Keratinocyte (primary cell): ENCODE data around the gene WFIKKN1. TPM values are rescaled to one million over a fixed set of nuclear protein-coding genes. Genes with fewer than 3 reads are reported as not detected.
A peak's percentile ranks its signal among the peaks of the same experiment; 100 is the strongest.

Experiments used
- DNase-seq: peaks from one replicate; pipeline ENCODE4 v3.0.0-alpha.2; 2011; ENCODE audit warnings: low read depth, missing footprints, low spot score
- FAIRE-seq: peaks from 2 replicates; lab custom pipeline; 2011; peaks lifted over from hg19 to GRCh38; lab: Jason Lieb, UNC
- H2AFZ ChIP-seq: 2 replicates; pipeline ENCODE4 v1.6.0; 2012; ENCODE audit warnings: low read length, control low read depth, inconsistent platforms; ENCODE audit not compliant: control insufficient read depth
- H3K27ac ChIP-seq: 2 replicates; pipeline ENCODE4 v1.5.1; 2011; ENCODE audit warnings: low read length; ENCODE audit not compliant: control insufficient read depth, insufficient read depth
- H3K27me3 ChIP-seq: 3 replicates; pipeline ENCODE4 v1.6.0; 2011; ENCODE audit warnings: low read length; ENCODE audit not compliant: control insufficient read depth, insufficient read depth; ENCODE audit errors: extremely low read depth
- H3K36me3 ChIP-seq, 2 experiments: 2 replicates in 1 of 2; 3 replicates in 1 of 2; pipeline ENCODE4 v1.5.1; 2011; ENCODE audit warnings: low read length in 2 of 2, mild to moderate bottlenecking in 1 of 2; ENCODE audit not compliant: control insufficient read depth in 2 of 2, insufficient read depth in 2 of 2; ENCODE audit errors: extremely low read depth in 1 of 2
- H3K4me1 ChIP-seq: 3 replicates; pipeline ENCODE4 v1.5.1; 2011; ENCODE audit warnings: low read length; ENCODE audit not compliant: control insufficient read depth, insufficient read depth; ENCODE audit errors: extremely low read depth
- H3K4me2 ChIP-seq: 3 replicates; pipeline ENCODE4 v1.6.0; 2011; ENCODE audit warnings: low read depth, low read length; ENCODE audit not compliant: control insufficient read depth, insufficient read depth; ENCODE audit errors: extremely low read depth
- H3K4me3 ChIP-seq, 3 experiments: fragments of 200-600 bp in 1 of 3; sonication (generic) in 1 of 3; 2 replicates in 2 of 3; 3 replicates in 1 of 3; pipeline ENCODE4 v1.5.1; 2011 to 2016; ENCODE audit warnings: low read length in 3 of 3, mild to moderate bottlenecking in 3 of 3, control low read depth in 2 of 3, inconsistent platforms in 1 of 3, low read depth in 1 of 3, mixed read lengths in 1 of 3, mixed run types in 1 of 3, moderate library complexity in 1 of 3; ENCODE audit not compliant: control insufficient read depth in 2 of 3, insufficient read depth in 2 of 3; ENCODE audit errors: extremely low read depth in 1 of 3
- H3K79me2 ChIP-seq: 2 replicates; pipeline ENCODE4 v1.6.0; 2012; ENCODE audit warnings: low read length; ENCODE audit not compliant: control insufficient read depth, insufficient read depth
- H3K9ac ChIP-seq: 3 replicates; pipeline ENCODE4 v1.6.0; 2011; ENCODE audit warnings: low read length; ENCODE audit not compliant: control insufficient read depth, insufficient read depth; ENCODE audit errors: extremely low read depth
- H3K9me1 ChIP-seq: 3 replicates; pipeline ENCODE4 v1.6.0; 2011; ENCODE audit warnings: low read length; ENCODE audit not compliant: control insufficient read depth, insufficient read depth; ENCODE audit errors: extremely low read depth
- H3K9me3 ChIP-seq: 2 replicates; pipeline ENCODE4 v1.5.1; 2012; ENCODE audit warnings: low read depth, low read length; ENCODE audit not compliant: control insufficient read depth
- H4K20me1 ChIP-seq: 3 replicates; pipeline ENCODE4 v1.6.0; 2011; ENCODE audit warnings: low read length; ENCODE audit not compliant: control insufficient read depth, insufficient read depth; ENCODE audit errors: extremely low read depth
- EZH2 ChIP-seq: IDR thresholded peaks from one replicate; pipeline ENCODE4 v1.6.1; 2012; ENCODE audit warnings: inconsistent platforms, mild to moderate bottlenecking, low read length, moderate library complexity
- dilution Hi-C: fragments of 300-500 bp; cut with MboI; formaldehyde crosslinking; loops from one replicate; pipeline ENCODE4 v1.7.0; 2020; ENCODE audit warnings: low sequenced_read_pairs; ENCODE audit not compliant: extremely low pct_ligation_motif_present
- polyA plus RNA-seq, 5 experiments: library from polyadenylated mRNA; depleted of rRNA in 3 of 5; stranded (reverse) in 3 of 5; stranded (forward) in 1 of 5; unstranded in 1 of 5; fragments of >200 nt; gene quantifications; 1 replicate in 1 of 5; 2 replicates in 3 of 5; 3 replicates in 1 of 5; pipeline versions ENCODE4 v1.2.1 to v1.2.3, GENCODE V29; 2011 to 2012; ENCODE audit warnings: missing spikeins in 2 of 5, low read depth in 1 of 5, low replicate concordance in 1 of 5
- TF ChIP-seq, protein P1 (sequence below), 3 experiments: IDR thresholded peaks in 1 of 3; conservative IDR thresholded peaks in 1 of 3; optimal IDR thresholded peaks in 1 of 3; 2 replicates in 2 of 3; 3 replicates in 1 of 3; pipeline versions ENCODE3 to v1.5.1; 2011; ENCODE audit warnings: low read length in 3 of 3, mild to moderate bottlenecking in 3 of 3, moderate library complexity in 2 of 3, control low read depth in 1 of 3, inconsistent platforms in 1 of 3; ENCODE audit not compliant: insufficient read depth in 2 of 3; ENCODE audit errors: extremely low read depth in 1 of 3

Gene WFIKKN1
- polyA plus RNA-seq, 1 donor (not counting 4 experiments of a cell fraction or from before 2014, with no cell fraction given): not detected

DNA sequence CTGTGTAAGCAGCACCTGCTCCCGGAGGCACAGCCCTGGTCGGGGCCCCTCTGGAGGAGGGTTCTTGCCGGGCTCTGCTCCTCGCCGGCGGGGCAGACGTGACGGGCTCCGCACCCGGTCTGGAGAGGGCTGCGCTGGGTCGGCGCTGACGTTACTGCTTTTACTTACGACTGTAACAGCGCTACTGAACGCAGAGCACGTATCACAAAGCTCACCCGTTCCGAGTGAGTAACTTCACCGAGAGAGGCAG lies 42.2 kb upstream of the WFIKKN1 start:
- no peak for TF ChIP-seq EZH2
- TF ChIP-seq, protein P1, sequence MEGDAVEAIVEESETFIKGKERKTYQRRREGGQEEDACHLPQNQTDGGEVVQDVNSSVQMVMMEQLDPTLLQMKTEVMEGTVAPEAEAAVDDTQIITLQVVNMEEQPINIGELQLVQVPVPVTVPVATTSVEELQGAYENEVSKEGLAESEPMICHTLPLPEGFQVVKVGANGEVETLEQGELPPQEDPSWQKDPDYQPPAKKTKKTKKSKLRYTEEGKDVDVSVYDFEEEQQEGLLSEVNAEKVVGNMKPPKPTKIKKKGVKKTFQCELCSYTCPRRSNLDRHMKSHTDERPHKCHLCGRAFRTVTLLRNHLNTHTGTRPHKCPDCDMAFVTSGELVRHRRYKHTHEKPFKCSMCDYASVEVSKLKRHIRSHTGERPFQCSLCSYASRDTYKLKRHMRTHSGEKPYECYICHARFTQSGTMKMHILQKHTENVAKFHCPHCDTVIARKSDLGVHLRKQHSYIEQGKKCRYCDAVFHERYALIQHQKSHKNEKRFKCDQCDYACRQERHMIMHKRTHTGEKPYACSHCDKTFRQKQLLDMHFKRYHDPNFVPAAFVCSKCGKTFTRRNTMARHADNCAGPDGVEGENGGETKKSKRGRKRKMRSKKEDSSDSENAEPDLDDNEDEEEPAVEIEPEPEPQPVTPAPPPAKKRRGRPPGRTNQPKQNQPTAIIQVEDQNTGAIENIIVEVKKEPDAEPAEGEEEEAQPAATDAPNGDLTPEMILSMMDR (optimal IDR thresholded peaks at IDR 0.05 in 1 of 3, IDR thresholded peaks at IDR 0.05 in 1 of 3, conservative IDR thresholded peaks at IDR 0.05 in 1 of 3; ENCODE audit: extremely low read depth in 1 of 3, insufficient read depth in 2 of 3, low read length in 3 of 3): no peak
- H4K20me1 ChIP-seq: peaks cover 20% of the 10 kb centered on the region
- H3K4me2 ChIP-seq: peak overlapping the region; percentile 94
- H3K27me3 ChIP-seq: peaks cover 3% of the 10 kb centered on the region
- H3K79me2 ChIP-seq: peaks cover 21% of the 10 kb centered on the region
- H2AFZ ChIP-seq: peak overlapping the region; percentile 4
- H3K9ac ChIP-seq: peak overlapping the region; percentile 89
- H3K27ac ChIP-seq: peak overlapping the region; percentile 89
- dilution Hi-C loops: no loop called here
- no peak for DNase-seq
- H3K4me3 ChIP-seq: peak overlapping the region; percentile 80 to 90 (median 88)
- H3K9me3 ChIP-seq: no peaks in the 10 kb centered on the region
- no peak for FAIRE-seq
- peaks cover 12% of the 10 kb centered on the region for H3K9me1 ChIP-seq
- peaks cover 43% of the 10 kb centered on the region for H3K4me1 ChIP-seq
- no peaks in the 10 kb centered on the region for H3K36me3 ChIP-seq

- no peak for FAIRE-seq
- TF ChIP-seq, protein P1 (optimal IDR thresholded peaks at IDR 0.05 in 1 of 3, IDR thresholded peaks at IDR 0.05 in 1 of 3, conservative IDR thresholded peaks at IDR 0.05 in 1 of 3; ENCODE audit: extremely low read depth in 1 of 3, insufficient read depth in 2 of 3, low read length in 3 of 3): no peak
- TF ChIP-seq EZH2: no peak
Measured at GRCh38 chr16:588889-589657, 41.7 kb upstream of the WFIKKN1 start.

More at GRCh38 chr16:588889-589657, 41.7 kb upstream of the WFIKKN1 start:
- H3K79me2 ChIP-seq: peaks cover 21% of the 10 kb centered on the region
- no peaks in the 10 kb centered on the region for H3K9me3 ChIP-seq
- peaks cover 3% of the 10 kb centered on the region for H3K27me3 ChIP-seq
- peak overlapping the region; percentile 89 for H3K9ac ChIP-seq
- DNase-seq: peak; percentile 75
- H2AFZ ChIP-seq: peak overlapping the region; percentile 94
- H4K20me1 ChIP-seq: peaks cover 25% of the 10 kb centered on the region
- H3K36me3 ChIP-seq: no peaks in the 10 kb centered on the region
- peak overlapping the region; percentile 94 for H3K4me2 ChIP-seq
- peaks cover 48% of the 10 kb centered on the region for H3K4me1 ChIP-seq
- dilution Hi-C loops: no loop called here
- H3K27ac ChIP-seq: peak overlapping the region; percentile 89
- peaks cover 12% of the 10 kb centered on the region for H3K9me1 ChIP-seq
- H3K4me3 ChIP-seq: peak overlapping the region; percentile 80 to 90 (median 88)
